Ishikawa (cell line): ENCODE data around the gene SHB.

Experiments
- CEBPB ChIP-seq: IDR thresholded peaks from 2 replicates; pipeline ENCODE4 v1.6.1; 2012
- CREB1 ChIP-seq: IDR thresholded peaks from 2 replicates; pipeline ENCODE4 v1.6.1; 2012; ENCODE audit warnings: low read depth
- EGR1 ChIP-seq: IDR thresholded peaks from 2 replicates; pipeline ENCODE4 v1.6.1; 2012
- EP300 ChIP-seq: IDR thresholded peaks from 2 replicates; pipeline ENCODE4 v1.6.1; 2012; ENCODE audit warnings: borderline replicate concordance
- FOXM1 ChIP-seq: IDR thresholded peaks from 2 replicates; pipeline ENCODE4 v1.6.1; 2012; ENCODE audit warnings: low read depth, borderline replicate concordance
- MAX ChIP-seq: IDR thresholded peaks from 2 replicates; pipeline ENCODE4 v1.6.1; 2012
- NFIC ChIP-seq: IDR thresholded peaks from 2 replicates; pipeline ENCODE4 v1.6.1; 2012
- RAD21 ChIP-seq: IDR thresholded peaks from 2 replicates; pipeline ENCODE4 v1.6.1; 2012; ENCODE audit warnings: low read depth
- REST ChIP-seq: IDR thresholded peaks from 2 replicates; pipeline ENCODE4 v1.6.1; 2012; ENCODE audit warnings: low read depth, mild to moderate bottlenecking
- TAF1 ChIP-seq: IDR thresholded peaks from 2 replicates; pipeline ENCODE4 v1.6.1; 2012; ENCODE audit warnings: low read depth, mild to moderate bottlenecking
- TCF12 ChIP-seq: IDR thresholded peaks from 2 replicates; pipeline ENCODE4 v1.6.1; 2012; ENCODE audit warnings: low read depth
- TEAD4 ChIP-seq: IDR thresholded peaks from 2 replicates; pipeline ENCODE4 v1.6.1; 2012
- USF1 ChIP-seq: IDR thresholded peaks from 2 replicates; pipeline ENCODE4 v1.6.1; 2012
- YY1 ChIP-seq: IDR thresholded peaks from 2 replicates; pipeline ENCODE4 v1.6.1; 2012; ENCODE audit warnings: low read depth
- ZBTB7A ChIP-seq: IDR thresholded peaks from 2 replicates; pipeline ENCODE4 v1.6.1; 2012; ENCODE audit warnings: low read depth

SHB gene

GRCh38 chr9:37947977-37948376, 121.0 kb downstream of the SHB start:
- TF ChIP-seq TEAD4 (no peak), CREB1 (no peak), YY1 (no peak), MAX (no peak), EGR1 (no peak), USF1 (no peak), TAF1 (no peak), ZBTB7A (no peak), NFIC (no peak), CEBPB (no peak), FOXM1 (no peak), EP300 (no peak), RAD21 (no peak)

- TF ChIP-seq CREB1 (no peak), REST (no peak), TAF1 (no peak), USF1 (no peak), FOXM1 (no peak)
These were observed 121.6 kb downstream of the SHB start for GRCh38 chr9:37947471-37947870.

GRCh38 chr9:37946971-37947370, 122.1 kb downstream of the SHB start:
- TF ChIP-seq TEAD4 (no peak), CEBPB (no peak), CREB1 (no peak), EP300 (no peak), REST (no peak), FOXM1 (no peak), ZBTB7A (no peak), RAD21 (no peak), EGR1 (no peak), TCF12 (no peak), TAF1 (no peak), NFIC (no peak), MAX (no peak)

GRCh38 chr9:37946041-37946440, 123.0 kb downstream of the SHB start:
- TF ChIP-seq NFIC (no peak), REST (no peak)

GRCh38 chr9:37944671-37945481, 124.2 kb downstream of the SHB start:
- TF ChIP-seq TEAD4: peak; percentile 93
- TF ChIP-seq ZBTB7A: 0 out of 2 replicates have a peak, but pooled peaks have one; percentile 46
- no peak for TF ChIP-seq NFIC
